ENCODE data around the gene NPSR1. TPM values are rescaled to one million over a fixed set of nuclear protein-coding genes. Genes with fewer than 3 reads are reported as not detected.

NPSR1 gene
- total RNA-seq, 4 donors from 2014 or later: not detected

- Histone ChIP-seq H3K4me3 (no peak overlapping the region), H3K4me1 (no peaks in the 10 kb centered on the region), H3K36me3 (no peaks in the 10 kb centered on the region), H3K27ac (no peak overlapping the region), H3K27me3 (no peaks in the 10 kb centered on the region), H3K9me3 (no peaks in the 10 kb centered on the region)
- DNase-seq: no peak
- intact Hi-C loops (cut with DNase I; ENCODE audit: low total_unique reads): no loop called here
- TF ChIP-seq CTCF (IDR thresholded peaks at IDR 0.05): no peak
- no peak for TF ChIP-seq POLR2A (IDR thresholded peaks at IDR 0.05)
Measured at GRCh38 chr7:34652809-34653208, 5.2 kb upstream of the NPSR1 start.

- intact Hi-C loops (cut with DNase I; ENCODE audit: low total_unique reads): no loop called here
- TF ChIP-seq CTCF (IDR thresholded peaks at IDR 0.05): no peak
- TF ChIP-seq POLR2A (IDR thresholded peaks at IDR 0.05): no peak
- no peak overlapping the region for H3K4me3 ChIP-seq
Measured at GRCh38 chr7:34653787-34654186, 4.2 kb upstream of the NPSR1 start.

DNA sequence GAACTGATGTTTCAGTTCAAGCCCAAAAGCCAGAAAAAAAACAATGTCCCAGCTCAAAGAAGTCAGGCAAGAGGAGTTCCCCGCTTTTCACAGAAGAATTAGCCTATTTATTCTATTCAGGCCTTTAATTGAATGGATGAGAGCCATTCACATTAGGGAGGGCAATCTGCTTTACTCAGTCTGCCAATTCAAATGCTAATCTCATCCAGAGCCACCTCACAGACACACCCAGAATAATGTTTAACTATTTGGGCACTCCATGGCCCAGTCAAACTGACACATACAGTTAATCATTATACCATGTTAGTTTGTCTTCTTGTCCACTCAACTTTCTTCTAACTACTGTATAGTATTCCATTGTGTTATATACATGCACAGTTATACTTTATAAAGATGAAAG is 2.6 kb upstream of the NPSR1 start:
- DNase-seq: no peak
- Histone ChIP-seq H3K27ac (no peak overlapping the region), H3K36me3 (no peaks in the 10 kb centered on the region), H3K27me3 (no peaks in the 10 kb centered on the region), H3K4me1 (no peaks in the 10 kb centered on the region), H3K9me3 (no peaks in the 10 kb centered on the region), H3K4me3 (no peak overlapping the region)
- intact Hi-C loops (cut with DNase I; ENCODE audit: low total_unique reads): no loop called here
- TF ChIP-seq CTCF (IDR thresholded peaks at IDR 0.05) (no peak), POLR2A (IDR thresholded peaks at IDR 0.05) (no peak)

More at GRCh38 chr7:34653787-34654186, 4.2 kb upstream of the NPSR1 start:
- no peaks in the 10 kb centered on the region for H3K27me3 ChIP-seq
- H3K27ac ChIP-seq: no peak overlapping the region
- no peak for DNase-seq
- H3K9me3 ChIP-seq: no peaks in the 10 kb centered on the region
- H3K36me3 ChIP-seq: no peaks in the 10 kb centered on the region
- no peaks in the 10 kb centered on the region for H3K4me1 ChIP-seq

DNA sequence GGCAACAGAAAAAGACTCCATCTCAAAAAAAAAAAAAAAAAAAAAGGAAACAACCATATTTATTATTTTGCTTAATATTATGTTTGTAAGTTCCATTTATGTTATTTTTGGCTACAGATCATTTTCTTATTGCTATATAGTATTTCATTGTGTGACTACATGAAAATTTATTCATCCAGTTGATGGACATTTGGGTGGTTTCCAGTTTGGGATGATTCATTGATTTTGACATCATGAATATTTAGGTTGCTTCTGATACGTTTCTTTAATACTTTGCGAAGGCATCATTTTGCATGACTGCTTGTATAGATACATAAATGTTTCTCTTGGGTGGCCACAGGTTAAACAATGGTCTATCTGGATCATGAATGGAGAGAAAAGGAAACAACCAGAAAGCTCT is 2.0 kb upstream of the NPSR1 start:
- no peak for DNase-seq
- Histone ChIP-seq H3K9me3 (no peaks in the 10 kb centered on the region), H3K4me1 (no peaks in the 10 kb centered on the region), H3K27ac (no peak overlapping the region), H3K27me3 (no peaks in the 10 kb centered on the region), H3K4me3 (no peak overlapping the region), H3K36me3 (no peaks in the 10 kb centered on the region)
- TF ChIP-seq POLR2A (IDR thresholded peaks at IDR 0.05) (no peak), CTCF (IDR thresholded peaks at IDR 0.05) (no peak)
- intact Hi-C loops (cut with DNase I; ENCODE audit: low total_unique reads): no loop called here

DNA sequence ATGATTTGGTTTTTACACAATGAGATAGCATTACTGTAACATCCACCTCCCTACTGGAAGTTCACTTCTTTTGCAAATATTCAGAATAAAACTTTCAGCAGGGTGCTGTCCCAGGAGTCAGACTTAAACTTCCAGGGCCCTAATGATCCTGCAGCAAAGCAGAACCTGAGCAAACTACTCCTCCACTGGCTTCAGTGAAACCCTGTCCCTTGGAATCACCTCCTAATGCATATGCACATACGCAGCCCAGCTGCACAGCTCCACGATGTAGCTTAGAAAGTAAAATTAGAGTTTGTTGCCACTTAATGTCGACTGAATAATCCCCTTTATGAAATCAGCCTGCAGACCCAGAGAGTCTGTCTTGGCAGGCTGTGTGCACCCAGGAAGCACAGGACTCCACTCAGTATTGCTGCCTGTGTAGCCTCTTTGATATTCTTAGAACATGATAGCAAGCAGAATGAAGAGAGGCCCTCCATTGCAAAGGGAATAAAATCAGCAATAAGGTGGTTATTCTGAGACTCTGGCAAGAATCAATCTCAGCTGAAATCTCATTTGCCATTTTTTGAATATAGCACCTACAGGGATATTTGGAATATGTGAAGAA is 1.6 kb downstream of the NPSR1 start:
- Histone ChIP-seq H3K9me3 (no peaks in the 10 kb centered on the region), H3K36me3 (no peaks in the 10 kb centered on the region), H3K4me1 (no peaks in the 10 kb centered on the region), H3K27ac (no peak overlapping the region), H3K4me3 (no peak overlapping the region), H3K27me3 (no peaks in the 10 kb centered on the region)
- TF ChIP-seq POLR2A (IDR thresholded peaks at IDR 0.05) (no peak), CTCF (IDR thresholded peaks at IDR 0.05) (no peak)
- intact Hi-C loops (cut with DNase I; ENCODE audit: low total_unique reads): no loop called here
- no peak for DNase-seq

All from uterus (tissue), 4 donors.